ENCODE measurements around the gene FARS2.

- no peak for TF ChIP-seq POLR2AphosphoS5 (IDR thresholded peaks at IDR 0.05; ENCODE audit: low read depth, low read length)
- no peak for TF ChIP-seq POLR2A (IDR thresholded peaks at IDR 0.05; ENCODE audit: low read depth, low read length)
- no peak for TF ChIP-seq TAF1 (IDR thresholded peaks at IDR 0.05; ENCODE audit: borderline replicate concordance, low read depth, low read length)
Observed at GRCh38 chr6:5529733-5530132, 268.4 kb downstream of the FARS2 start.
